HepG2 (cell line): ENCODE results near the gene KRT84. TPM values are rescaled to one million over a fixed set of nuclear protein-coding genes. Genes with fewer than 3 reads are reported as not detected.

ENCODE experiments used
- ATAC-seq: fragments of 200-7000 bp; cut with Tn5 transposase; 3 replicates; pipeline ENCODE4 v1.9.1; 2020; ENCODE audit warnings: mild to moderate bottlenecking, moderate library complexity
- BruUV-seq: library from RNA; stranded (reverse); fragments of 400-500 nt; replicated peaks from 2 replicates; lab custom pipeline; 2021; lab: Mats Ljungman, UMichigan
- CTCF ChIA-PET: fragments of 300-600 bp; formaldehyde crosslinking; extraction: SDS; loops from one replicate; lab custom pipeline; 2021; ENCODE audit warnings: low total read pairs, inconsistent platforms, low intra/inter-chr PET ratio; lab: Yijun Ruan, JAX
- POLR2A ChIA-PET: fragments of 350-600 bp; sonication (Branson Sonifier 250); formaldehyde crosslinking; loops from one replicate; lab custom pipeline; 2020; ENCODE audit warnings: antibody characterized with exemption, inconsistent platforms; lab: Yijun Ruan, JAX
- DNase-seq: peaks from one replicate; pipeline ENCODE4 v3.0.0-alpha.2; 2015; ENCODE audit warnings: low spot score
- FAIRE-seq: peaks from 3 replicates; lab custom pipeline; 2011; peaks lifted over from hg19 to GRCh38; lab: Jason Lieb, UNC
- H2AFZ ChIP-seq: one replicate; pipeline ENCODE4 v1.6.1; 2011; ENCODE audit warnings: low read length, inconsistent platforms
- H3K27ac ChIP-seq: fragments of 300-600 bp; 3 replicates; pipeline ENCODE4 v1.8.0; 2011; ENCODE audit warnings: mixed run types, mild to moderate bottlenecking, mixed read lengths, low read length, inconsistent platforms; ENCODE audit not compliant: insufficient read depth; ENCODE audit errors: extremely low read length
- H3K27me3 ChIP-seq, 2 experiments: fragments of 200-600 bp in 1 of 2; 2 replicates in 1 of 2; 3 replicates in 1 of 2; pipeline versions ENCODE4 v1.6.0 to v1.8.0; 2011; ENCODE audit warnings: low read length in 2 of 2, mild to moderate bottlenecking in 2 of 2, moderate library complexity in 2 of 2, inconsistent platforms in 1 of 2; ENCODE audit not compliant: insufficient read depth in 2 of 2, control insufficient read depth in 1 of 2
- H3K36me3 ChIP-seq, 2 experiments: fragments of 200-600 bp in 1 of 2; replicated peaks in 1 of 2; 2 replicates in 1 of 2; 3 replicates in 1 of 2; pipeline versions ENCODE4 v1.5.1 to v1.8.0; 2011; ENCODE audit warnings: low read length in 2 of 2, inconsistent platforms in 1 of 2; ENCODE audit not compliant: insufficient read depth in 2 of 2, control insufficient read depth in 1 of 2
- H3K4me1 ChIP-seq: 2 replicates; pipeline ENCODE4 v1.5.1; 2012; ENCODE audit warnings: low read length, inconsistent platforms; ENCODE audit not compliant: insufficient read depth
- H3K4me2 ChIP-seq: 2 replicates; pipeline ENCODE4 v1.6.0; 2011; ENCODE audit warnings: low read depth, low read length, inconsistent platforms
- H3K4me3 ChIP-seq, 3 experiments: fragments of 200-600 bp in 1 of 3; sonication (generic), shearing (Covaris generic) in 1 of 3; replicated peaks in 1 of 3; 2 replicates each; pipeline ENCODE4 v1.5.1; 2011 to 2016; ENCODE audit warnings: low read length in 3 of 3, inconsistent platforms in 2 of 3, low read depth in 2 of 3, mild to moderate bottlenecking in 2 of 3, control low read depth in 1 of 3, mixed read lengths in 1 of 3; ENCODE audit not compliant: insufficient read depth in 1 of 3
- H3K79me2 ChIP-seq: one replicate; pipeline ENCODE4 v1.6.1; 2011; ENCODE audit warnings: low read length, inconsistent platforms; ENCODE audit not compliant: insufficient read depth
- H3K9ac ChIP-seq: 2 replicates; pipeline ENCODE4 v1.6.0; 2011; ENCODE audit warnings: mild to moderate bottlenecking, low read depth, low read length, inconsistent platforms; ENCODE audit not compliant: insufficient read depth
- H3K9me3 ChIP-seq: 2 replicates; pipeline ENCODE4 v1.5.1; 2012; ENCODE audit warnings: mild to moderate bottlenecking, low read length
- H4K20me1 ChIP-seq: 2 replicates; pipeline ENCODE4 v1.6.0; 2011; ENCODE audit warnings: inconsistent platforms, mild to moderate bottlenecking, low read length, moderate library complexity; ENCODE audit not compliant: insufficient read depth
- EZH2 ChIP-seq: conservative IDR thresholded peaks from 2 replicates; pipeline ENCODE4 v1.6.1; 2012; ENCODE audit warnings: mild to moderate bottlenecking, low read depth, low read length, moderate library complexity
- HOXD1 ChIP-seq: sonication (generic); formaldehyde crosslinking; IDR thresholded peaks from 2 replicates; pipeline ENCODE4 v1.5.0; 2020; ENCODE audit warnings: missing genetic modification reagents
- MBNL3 ChIP-seq: fragments of 250-450 bp; sonication (Bioruptor Pico); conservative IDR thresholded peaks from 2 replicates; pipeline ENCODE4 v1.8.0; 2022; ENCODE audit warnings: mild to moderate bottlenecking, inconsistent platforms
- SMAD9 ChIP-seq: sonication (generic); formaldehyde crosslinking; IDR thresholded peaks from 2 replicates; pipeline ENCODE4 v1.5.1; 2020; ENCODE audit warnings: mild to moderate bottlenecking, missing genetic modification reagents
- TMF1 ChIP-seq: sonication (generic); formaldehyde crosslinking; IDR thresholded peaks from 2 replicates; pipeline ENCODE4 v1.8.1; 2022; ENCODE audit warnings: low read depth, missing genetic modification reagents
- ZNF12 ChIP-seq: sonication (generic); formaldehyde crosslinking; IDR thresholded peaks from 2 replicates; pipeline ENCODE4 v1.5.0; 2020; ENCODE audit warnings: missing genetic modification reagents
- ZNF224 ChIP-seq: sonication (generic); formaldehyde crosslinking; IDR thresholded peaks from 2 replicates; pipeline ENCODE4 v1.5.0; 2020; ENCODE audit warnings: mild to moderate bottlenecking, missing genetic modification reagents
- ZNF850 ChIP-seq: sonication (generic); formaldehyde crosslinking; conservative IDR thresholded peaks from 2 replicates; pipeline ENCODE4 v1.9.0; 2021; ENCODE audit warnings: mild to moderate bottlenecking, missing genetic modification reagents
- WGBS: methylation state at CpG from one replicate; pipeline ENCODE4 v1.1.6; 2017; ENCODE audit warnings: low lambda C conversion rate; 5-methylcytosine and 5-hydroxymethylcytosine counted together
- in situ Hi-C: cut with HindIII; loops from 2 replicates; pipeline ENCODE4 v1.10.0; 2017; ENCODE audit warnings: low pct_unique_long_range_greater_than_20kb; ENCODE audit not compliant: extremely low pct_ligation_motif_present
- intact Hi-C: fragments of 100-400 bp; cut with micrococcal nuclease; formaldehyde crosslinking; loops from one replicate; pipeline ENCODE4 v1.10.0; 2022; ENCODE audit not compliant: unreplicated experiment
- polyA plus RNA-seq, 8 experiments: library from polyadenylated mRNA; depleted of rRNA in 3 of 8; stranded (reverse) in 7 of 8; unstranded in 1 of 8; fragments of >200 nt; fragmentation: Illumina TruSeq in 4 of 8; extraction: Trizol in 4 of 8; gene quantifications; 2 replicates each; pipeline versions ENCODE4 v1.2.1 to v1.2.3, GENCODE V29; 2011 to 2016; ENCODE audit warnings: low read depth in 4 of 8, missing spikeins in 1 of 8, mixed read lengths in 1 of 8; ENCODE audit not compliant: insufficient read depth in 1 of 8
- total RNA-seq, 5 experiments: library from RNA; depleted of rRNA; stranded (reverse); fragments of >200 nt; fragmentation: Illumina TruSeq; extraction: Trizol; gene quantifications; 2 replicates each; pipeline ENCODE4 v1.2.3, GENCODE V29; 2016; ENCODE audit warnings: low read depth in 1 of 5

KRT84 gene
- total and polyA plus RNA-seq, 2 of the 13 experiments (the other 11 are each of a cell fraction or from before 2014, with no cell fraction given), result not detected

DNA sequence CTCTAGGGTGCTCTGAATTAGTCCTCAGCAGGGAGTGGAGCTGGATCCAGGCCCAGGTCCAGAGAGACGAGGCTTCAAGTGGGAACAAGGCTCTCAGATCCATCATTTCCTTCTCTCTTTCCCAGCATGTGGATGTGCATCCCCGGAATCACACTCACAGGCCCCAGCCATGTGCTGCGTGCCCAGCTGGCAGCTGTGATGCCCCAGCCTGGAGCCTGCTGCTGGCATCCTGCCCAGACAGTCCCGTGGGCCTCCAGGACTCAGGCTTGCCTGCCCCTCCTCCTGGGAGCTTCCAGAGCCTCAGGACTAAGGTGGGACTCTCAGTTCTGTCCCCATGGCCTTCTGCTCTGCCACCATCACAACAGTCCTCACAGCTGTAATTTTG, 6.2 kb upstream of the KRT84 start:
- intact Hi-C loops, result loop anchor here (1.0 kb wide), 1 partner anchor 24 kb away; no protein-coding TSS in a partner anchor
- Histone ChIP-seq H3K4me1 (no peaks in the 10 kb centered on the region), H3K36me3 (no peaks in the 10 kb centered on the region), H3K27me3 (peaks cover 0 to 9% of the 10 kb centered on the region in 2 experiments; a peak in 3 of 5 replicates), H3K27ac (no peak overlapping the region), H3K4me2 (no peak overlapping the region), H3K9ac (no peak overlapping the region)
- no TSS peak for BruUV-seq
- no peak for FAIRE-seq
- TF ChIP-seq HOXD1 (CRISPR knock-in tag) (no peak), TMF1 (CRISPR knock-in tag) (no peak), SMAD9 (no peak), EZH2 (no peak), ZNF850 (CRISPR knock-in tag) (no peak), ZNF12 (CRISPR knock-in tag) (no peak), ZNF224 (no peak), MBNL3 (CRISPR knock-in tag) (no peak)
- TF ChIP-seq, all 625 proteins: peak for 0
- H3K9me3 ChIP-seq, result no peaks in the 10 kb centered on the region
- no CpG with 5 or more reads among the region's 4 CpGs for WGBS
- H3K79me2 ChIP-seq, result no peaks in the 10 kb centered on the region
- CTCF ChIA-PET, result no interaction called here
- POLR2A ChIA-PET, result no interaction called here
- in situ Hi-C loops, result loop anchor here (25.0 kb wide), 1 partner anchor 596 kb away; no protein-coding TSS in a partner anchor
- H3K4me3 ChIP-seq, result no peak overlapping the region
- no peak for ATAC-seq
- H4K20me1 ChIP-seq, result no peaks in the 10 kb centered on the region
- no peak for DNase-seq
- H2AFZ ChIP-seq, result no peak overlapping the region
